GM21447 (cell line): ENCODE measurements around the gene SYS1.

Source experiments
- ATAC-seq: cut with Tn5 transposase; IDR thresholded peaks from one replicate; pipeline ENCODE4 v1.9.1; 2021; ENCODE audit not compliant: unreplicated experiment

SYS1 gene

DNA sequence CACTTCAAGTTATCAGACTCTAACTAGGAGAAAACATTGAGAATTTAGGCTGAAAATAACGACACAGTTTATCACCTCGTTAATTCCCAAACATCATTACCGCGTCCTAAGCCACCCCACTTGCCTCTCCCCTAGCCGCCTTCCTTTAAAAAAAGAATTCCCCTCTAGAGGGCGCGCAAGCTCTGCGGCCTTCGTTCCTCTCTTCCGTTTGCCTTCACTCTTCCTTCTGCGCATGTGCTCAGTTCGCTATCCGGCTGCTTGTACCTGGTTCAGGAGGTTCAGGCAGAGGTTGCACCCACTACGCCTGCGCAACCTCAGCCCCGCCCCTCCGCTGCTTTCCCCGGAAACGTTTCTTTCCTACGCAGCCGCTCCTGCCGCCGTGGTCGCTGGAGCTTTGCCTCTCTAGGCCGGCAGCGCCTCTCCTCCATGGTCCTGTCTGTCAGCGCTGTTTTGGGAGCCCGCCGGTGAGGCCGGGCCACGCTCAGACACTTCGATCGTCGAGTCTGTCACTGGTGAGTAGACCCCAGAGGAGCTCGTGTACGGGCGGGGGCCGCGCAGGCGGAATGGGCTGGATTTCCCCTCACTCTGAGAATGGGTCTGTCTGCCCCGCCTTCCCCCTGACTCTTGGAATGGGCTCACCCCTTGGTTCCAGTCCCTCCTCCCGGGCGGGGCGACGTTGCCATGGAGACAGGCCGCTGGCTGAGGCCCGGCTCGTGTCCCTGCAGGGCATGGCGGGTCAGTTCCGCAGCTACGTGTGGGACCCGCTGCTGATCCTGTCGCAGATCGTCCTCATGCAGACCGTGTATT lies at the start of gene SYS1:
Gene SYS1 (plus strand): TSS at position 353 of the 807 bp plus-strand sequence. CDS start 376 bp downstream, at position 729.
- ATAC-seq: peak; percentile 81

DNA sequence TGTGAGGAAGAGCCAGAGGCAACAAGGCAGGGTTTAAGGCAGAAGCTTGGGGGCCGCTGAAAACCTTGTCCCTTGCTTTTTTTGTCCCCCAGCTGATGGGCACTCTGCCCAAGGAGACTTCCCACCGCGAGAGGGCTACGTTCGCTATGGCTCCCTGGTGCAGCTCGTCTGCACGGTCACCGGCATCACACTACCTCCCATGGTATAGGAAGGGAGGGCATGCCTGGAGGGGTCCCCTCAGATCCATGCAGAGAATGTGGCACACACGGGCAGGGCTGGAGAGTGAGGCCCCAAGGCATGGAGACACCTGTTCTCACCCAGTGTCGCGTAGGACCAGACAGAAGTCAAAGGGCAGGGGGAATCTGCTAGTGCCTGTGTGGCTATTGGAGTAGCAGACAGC lies 49.0 kb upstream of the SYS1 start:
- ATAC-seq: no peak

DNA sequence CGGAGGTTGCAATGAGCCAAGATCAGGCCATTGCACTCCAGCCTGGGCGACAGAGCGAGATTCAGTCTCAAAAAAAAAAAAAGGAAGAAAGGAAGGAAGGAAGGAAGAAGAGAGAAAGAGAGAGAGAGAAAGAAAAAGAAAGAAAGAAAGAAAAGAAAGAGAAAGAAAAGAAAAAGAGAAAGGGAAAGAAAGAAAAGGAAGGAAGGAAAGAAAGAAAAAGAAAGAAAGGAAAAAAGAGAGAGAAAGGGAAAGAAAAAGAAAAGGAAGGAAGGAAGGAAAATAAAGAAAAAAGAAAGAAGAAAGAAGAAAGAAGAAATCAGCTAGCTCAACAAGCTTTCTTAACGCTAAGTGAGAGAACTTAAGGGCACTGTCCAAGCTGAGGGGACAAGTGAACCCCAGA lies 47.3 kb upstream of the SYS1 start:
- ATAC-seq: no peak

DNA sequence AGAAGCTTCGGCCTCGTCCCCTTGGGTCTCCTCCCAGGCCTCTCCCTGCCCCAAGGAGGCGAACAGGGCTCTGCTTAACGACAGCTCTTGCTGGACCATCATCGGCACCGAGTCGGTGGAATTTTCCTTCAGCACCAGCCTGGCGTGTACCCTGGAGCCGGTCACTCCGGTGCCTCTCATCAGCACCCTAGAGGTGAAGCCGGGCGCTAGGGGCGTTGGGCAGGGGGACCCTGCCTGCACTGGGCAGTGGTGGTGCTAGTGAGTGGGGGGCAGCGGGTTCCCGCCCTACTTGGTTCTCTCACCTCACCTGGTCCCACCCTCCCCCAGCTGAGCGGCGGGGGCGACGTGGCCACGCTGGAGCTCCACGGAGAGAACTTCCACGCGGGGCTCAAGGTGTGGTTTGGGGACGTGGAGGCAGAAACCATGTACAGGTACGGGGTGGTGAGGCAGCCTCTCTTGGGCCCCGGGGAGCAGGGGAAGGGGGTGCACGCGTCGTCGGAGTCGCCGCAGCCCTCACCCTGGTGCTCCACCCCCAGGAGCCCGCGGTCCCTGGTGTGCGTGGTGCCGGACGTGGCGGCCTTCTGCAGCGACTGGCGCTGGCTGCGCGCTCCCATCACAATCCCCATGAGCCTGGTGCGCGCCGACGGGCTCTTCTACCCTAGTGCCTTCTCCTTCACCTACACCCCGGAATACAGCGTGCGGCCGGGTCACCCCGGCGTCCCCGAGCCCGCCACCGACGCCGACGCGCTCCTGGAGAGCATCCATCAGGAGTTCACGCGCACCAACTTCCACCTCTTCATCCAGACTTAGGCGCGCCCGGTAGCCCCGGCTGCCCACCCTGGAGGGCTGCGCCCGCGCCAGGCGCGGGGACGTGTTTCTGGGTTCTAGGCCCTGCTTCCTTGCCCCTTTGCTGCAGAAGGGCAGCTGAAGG lies 46.5 kb upstream of the SYS1 start:
- no peak for ATAC-seq

DNA sequence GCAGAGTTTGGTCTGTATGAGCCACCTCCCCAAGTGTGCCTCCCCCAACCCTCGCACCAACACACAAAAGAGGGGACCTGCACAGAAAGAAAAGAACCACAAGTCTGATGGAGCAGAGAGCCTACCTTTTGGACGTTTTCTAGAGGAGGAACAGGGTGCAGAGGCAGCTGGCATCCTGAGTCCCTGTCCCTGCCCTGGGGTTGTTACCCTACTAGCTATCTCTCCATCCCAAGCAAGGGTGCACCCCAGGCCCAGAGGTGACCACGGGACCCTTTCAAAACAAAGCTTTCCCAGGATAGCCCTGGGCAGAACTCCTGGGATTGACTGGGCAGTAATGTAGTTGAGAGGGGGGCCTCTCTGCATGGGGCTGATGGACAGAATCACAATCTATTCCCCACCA lies 45.1 kb upstream of the SYS1 start:
- ATAC-seq: no peak

DNA sequence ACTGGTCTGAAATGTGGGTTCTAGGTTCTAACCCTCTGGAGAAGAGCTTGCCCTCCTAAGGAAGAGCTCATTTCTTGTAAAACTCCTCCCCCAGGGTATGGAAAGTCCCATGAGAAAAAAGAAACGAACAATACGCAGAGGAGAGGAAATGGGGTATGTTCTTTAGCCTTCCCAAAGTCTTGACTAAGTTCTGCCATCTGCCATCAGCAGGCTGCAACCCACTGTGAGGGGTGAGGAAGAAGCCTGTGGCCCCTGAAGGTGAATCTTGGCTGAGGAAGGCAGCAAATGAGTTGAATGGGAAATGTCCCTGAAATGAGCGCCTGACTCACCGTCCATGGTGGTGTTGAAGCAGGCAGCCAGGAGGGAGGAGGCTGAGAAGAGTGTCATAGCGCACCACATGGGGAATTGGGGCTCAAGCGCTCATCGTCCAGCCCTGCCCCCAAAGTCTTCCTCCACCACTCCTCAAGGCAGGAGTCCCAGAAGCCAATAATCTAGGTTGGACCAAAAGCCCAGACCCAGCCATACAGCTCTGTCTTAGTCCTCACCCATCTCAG lies 44.5 kb upstream of the SYS1 start:
- ATAC-seq: no peak

DNA sequence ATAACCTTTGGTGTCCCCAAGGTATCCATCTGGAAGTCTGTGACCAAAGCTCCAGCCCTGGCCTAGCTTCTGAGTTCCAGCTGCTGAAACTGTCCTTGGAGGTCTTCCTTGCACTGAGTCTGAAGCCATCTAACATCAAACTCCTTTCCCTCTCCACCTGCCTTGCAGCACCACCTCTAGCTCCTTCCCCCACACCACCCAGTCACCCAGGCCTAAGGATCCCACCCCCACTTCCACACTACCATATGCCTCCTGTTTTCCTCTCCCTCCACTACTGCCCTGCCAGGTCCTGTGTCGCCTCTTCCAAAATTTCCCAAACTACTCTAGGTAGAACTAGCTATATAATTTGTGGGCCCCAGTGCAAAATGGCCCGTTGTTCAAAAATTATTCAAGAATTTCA lies 44.0 kb upstream of the SYS1 start:
- ATAC-seq: no peak

DNA sequence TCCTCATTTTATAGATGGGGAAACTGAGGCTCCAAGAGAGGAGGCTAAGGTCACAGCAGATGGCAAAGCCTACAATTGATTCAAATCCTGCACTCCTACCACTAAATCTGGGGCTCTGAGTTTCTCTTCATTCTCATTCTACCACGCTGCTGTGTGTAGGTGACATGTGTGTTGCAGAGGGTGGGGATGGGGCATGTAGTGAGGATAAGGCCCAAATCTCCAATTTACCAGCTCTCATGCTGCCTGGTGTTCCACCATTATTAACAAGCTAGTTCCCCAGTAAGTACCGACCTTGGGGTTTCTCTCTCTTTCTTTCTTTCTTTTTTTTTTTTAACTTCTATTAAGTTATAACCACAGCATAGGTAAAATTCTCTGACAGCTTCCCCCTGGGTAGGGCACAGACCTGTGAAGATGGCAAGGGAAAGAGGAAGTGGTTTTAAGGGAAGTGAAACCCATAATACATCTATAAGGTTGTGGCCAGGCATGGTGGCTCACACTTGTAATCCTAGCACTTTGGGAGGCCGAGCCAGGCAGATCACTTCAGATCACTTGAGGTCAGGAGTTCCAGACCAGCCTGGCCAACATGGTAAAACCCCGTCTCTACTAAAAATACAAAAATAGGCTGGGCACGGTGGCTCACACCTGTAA lies 41.9 kb upstream of the SYS1 start:
- ATAC-seq: no peak

DNA sequence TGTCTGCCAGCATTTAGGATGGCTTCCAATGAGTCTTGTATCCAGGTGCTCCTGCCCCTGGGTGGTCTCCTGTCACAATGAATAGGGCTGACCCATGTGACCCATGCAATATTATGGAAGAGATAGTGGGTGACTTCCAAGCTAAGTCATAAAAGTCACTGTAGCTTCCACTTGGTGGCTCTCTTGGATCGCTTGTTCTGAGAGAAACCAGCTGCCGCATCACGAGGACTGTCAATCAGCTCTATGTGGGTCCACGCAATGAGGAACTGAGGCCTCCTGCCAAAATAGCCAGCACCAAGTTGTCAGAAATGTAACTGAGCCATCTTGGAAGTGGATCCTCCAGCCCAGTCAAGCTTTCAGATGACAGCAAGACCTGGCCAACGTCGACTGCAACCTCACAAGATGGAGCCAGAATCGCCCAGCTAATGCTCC lies 40.0 kb upstream of the SYS1 start:
- ATAC-seq: no peak

DNA sequence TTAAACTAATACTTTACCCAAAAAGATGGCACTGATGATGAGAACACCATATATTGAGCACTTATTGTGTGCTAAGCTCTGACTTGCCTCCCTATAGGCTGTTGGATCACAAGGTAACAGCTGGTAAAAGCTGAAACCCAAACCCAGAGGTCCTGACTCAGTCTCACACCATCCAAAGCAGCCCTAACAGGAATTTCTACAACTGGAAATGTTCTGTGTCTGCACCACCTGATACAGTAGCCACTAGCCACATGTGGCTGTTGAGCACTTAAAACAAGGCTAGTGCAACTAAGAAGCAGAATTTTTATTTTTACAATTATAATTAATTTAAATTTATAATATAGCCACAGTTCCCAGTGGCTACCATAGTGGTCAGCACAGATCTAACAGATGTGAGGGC lies 39.2 kb upstream of the SYS1 start:
- no peak for ATAC-seq

DNA sequence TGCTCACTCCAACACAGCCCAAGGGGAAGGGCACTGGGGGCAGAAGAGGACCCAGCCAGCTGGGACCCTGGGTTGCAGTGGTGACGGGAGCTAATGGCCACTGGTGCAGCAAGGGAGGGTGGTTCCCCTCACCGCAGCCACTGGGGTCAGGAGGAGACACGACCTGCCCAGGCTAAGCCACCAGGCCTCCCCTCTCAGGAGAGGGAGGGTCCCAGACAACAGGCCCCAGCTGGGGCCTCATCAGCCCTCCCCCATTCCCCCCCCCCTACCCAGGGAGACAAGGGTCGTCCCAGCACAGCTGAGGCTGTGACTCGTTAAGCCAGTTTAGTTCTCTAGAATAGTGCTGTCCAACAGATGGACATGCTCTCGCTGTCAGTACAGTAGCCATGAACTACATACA lies 37.6 kb upstream of the SYS1 start:
- no peak for ATAC-seq

DNA sequence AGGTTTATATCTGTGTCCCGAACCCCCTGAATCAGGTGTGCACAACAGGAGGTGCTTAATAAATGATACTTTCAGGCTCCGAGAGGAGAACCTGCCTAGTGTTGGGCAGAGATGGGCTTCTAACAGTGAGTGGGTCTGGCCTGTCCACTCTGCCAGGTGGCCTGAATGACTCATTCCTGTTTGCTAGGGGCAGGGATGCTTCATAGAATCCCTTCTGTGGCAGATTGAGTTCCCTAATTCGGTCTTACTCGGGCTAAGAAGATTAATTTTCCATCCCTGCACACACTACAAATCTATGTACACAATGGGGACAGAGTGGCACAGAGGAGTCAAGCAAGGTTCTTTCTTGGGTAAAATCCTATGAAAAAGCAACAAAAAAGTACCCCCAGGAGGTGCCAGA lies 34.5 kb upstream of the SYS1 start:
- ATAC-seq: no peak

DNA sequence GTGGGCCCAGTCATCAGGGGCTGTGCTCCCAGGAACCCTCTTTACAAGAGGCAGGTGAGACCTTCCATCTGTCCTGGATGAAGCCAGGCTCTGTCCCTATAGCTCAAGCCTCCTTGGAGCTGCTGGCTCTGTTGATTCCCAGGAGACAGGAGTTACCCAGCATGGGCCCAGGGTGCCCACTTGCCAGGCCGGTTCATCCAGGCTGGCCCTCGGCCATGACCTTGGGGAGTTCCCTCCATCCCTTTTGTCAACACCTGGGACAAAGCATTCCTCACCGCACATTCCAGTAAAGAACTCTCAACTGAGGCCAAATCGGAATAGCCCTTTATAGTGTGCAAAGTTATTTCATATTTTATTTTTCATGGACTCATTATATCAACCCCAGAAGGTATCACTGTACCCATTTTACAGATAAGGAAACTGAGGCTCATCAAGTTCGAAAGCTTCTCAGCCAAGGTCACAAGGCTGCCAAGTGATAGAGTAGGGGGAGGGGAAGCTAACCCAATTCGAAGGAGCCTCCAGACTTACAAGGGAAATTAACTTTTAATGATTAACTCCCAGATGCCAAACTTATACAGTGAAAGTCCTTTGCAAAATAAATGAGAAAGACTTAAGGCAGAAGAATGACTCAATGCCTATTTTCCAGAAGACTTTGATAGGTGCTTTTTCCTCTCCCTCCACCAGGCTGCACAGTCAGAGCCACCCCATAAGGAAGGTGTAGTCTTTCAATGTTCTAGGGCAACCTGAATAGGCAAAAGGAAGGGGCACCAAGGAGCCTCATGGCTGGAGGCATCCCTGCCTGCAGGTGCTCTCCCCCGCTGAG lies 33.2 kb upstream of the SYS1 start:
- no peak for ATAC-seq

DNA sequence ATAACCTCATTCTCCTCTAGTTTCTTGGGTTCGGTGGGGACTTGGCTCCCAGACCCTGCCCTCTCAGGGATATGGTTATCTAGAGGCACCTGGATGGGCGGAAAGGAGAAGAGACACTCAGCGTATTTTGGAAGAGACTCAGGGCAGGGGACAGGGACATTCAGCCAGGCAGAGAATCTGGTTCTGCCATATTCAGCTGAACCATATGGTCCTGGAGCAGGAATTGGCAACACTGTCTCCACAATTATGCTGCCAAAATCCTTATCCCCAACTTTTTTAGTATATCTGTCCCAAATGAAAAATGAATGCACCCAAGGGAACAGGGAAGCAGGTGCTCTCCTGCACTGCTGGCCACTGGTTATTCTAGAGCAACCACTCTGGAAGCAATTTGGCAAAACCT lies 32.5 kb upstream of the SYS1 start:
- ATAC-seq: no peak

DNA sequence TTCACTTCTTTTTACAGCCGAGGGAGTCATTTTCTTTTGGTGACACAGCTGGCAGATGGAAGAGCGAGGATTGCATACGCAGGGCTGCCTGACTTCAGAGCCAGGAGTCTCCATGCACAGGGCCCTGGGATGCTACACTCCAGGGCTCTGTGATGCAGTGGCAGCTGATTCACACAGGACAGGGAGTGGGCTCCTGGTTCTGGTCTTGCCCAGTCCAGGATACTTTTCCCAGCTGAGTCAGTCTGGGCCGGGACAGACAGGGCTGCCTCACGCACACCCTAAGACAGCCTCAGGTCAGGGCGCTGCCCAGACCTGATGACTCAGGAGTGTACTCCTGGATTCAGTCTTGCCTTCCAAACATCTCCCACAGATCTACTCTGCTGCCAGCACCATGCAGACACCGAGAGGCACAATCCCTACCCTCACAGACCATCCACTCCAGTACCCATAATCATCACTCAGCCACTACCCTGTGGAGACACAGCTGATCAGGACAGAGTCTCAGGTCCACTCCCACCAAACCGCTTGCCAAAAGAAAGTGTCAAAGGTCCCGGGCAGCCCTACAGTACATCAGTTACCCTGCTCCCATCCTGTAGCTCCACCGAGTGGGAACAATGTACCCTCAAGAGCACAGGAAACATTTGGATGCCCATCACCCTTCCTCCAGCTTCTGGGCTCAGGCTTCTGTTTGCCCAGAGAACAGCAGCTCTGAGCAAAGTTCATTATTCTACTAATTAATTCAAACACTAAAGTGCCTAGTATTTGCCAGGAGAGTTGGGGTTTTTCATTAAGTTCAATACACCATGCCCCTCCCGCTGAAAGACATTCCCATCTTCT lies 26.2 kb upstream of the SYS1 start:
- no peak for ATAC-seq

DNA sequence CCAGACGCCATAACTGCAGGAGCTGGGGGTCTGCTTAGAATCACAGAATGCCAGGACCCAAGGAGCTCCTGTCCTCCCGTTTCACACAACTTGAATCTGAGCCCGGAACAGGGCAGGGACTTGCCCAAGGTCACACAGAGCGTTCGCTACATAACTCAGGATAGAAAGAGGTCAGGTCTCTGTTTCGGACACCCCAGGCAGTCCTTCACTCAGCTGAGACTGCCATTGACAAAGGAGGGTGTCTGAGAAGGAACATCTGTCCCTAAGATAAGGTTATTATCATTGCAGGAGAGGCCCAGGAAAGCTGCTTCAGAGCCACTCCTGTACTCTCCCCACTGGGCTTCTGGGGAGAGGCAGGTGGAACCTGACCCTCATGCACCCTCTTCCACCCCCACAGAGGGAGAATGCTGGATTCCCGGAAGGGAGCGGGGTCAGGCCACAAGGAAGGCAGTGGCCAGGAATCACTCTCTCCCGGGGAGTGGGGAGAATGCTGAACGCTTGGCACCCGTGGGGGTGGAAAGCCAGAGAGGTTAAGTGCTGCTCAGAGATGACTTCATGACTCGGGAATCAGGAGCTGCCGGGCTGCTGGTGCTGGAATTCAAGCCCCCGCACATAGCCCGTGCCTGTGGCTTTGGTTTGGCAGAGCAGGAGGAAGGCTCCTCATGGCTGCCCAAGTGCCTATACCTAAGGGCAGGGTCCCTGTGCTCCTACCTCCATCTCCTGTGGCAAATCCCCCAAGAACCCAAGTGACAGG lies 25.4 kb upstream of the SYS1 start:
- no peak for ATAC-seq

DNA sequence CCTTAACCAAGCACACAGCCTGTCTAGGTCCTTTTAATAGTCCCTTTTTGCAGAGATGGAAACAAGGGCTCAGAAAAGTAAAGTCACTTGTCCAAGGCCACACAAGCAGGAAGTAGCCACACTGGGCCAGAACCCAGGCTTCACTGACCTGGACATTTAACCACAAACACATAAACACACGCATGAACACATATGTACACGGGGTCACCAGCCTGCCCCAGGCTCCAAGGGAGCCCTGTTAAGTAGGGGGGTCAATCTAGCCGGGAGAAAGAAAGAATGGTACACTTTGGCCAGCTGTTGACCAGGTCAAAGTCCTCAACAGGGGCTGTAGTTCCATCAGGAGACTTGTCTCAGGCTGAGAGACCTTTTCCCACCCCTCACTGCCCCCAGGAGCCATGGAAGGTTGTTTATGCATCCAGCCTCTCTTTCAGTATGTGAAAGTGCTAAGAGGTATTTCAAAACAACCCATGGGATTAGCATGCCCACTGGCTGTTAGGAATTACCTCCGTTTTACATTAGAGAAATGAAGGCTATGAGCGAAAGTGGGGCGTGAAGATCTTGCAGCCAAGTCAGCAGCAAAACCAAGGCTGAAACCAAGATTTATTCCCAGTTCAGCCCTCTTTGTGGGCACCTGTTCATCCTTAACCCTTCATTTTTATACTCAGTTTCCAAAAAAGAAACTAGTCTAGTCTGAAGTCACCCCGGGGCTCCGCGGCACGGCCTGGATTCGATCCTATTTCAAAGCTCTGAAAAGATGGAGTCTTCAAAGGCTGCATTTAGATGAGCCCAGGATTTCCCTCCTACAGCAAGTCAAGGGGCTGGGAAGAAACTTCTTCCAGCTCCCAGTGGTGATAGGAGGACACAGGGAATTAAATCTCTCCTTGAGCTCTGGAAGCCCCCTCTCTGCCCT lies 24.6 kb upstream of the SYS1 start:
- no peak for ATAC-seq

DNA sequence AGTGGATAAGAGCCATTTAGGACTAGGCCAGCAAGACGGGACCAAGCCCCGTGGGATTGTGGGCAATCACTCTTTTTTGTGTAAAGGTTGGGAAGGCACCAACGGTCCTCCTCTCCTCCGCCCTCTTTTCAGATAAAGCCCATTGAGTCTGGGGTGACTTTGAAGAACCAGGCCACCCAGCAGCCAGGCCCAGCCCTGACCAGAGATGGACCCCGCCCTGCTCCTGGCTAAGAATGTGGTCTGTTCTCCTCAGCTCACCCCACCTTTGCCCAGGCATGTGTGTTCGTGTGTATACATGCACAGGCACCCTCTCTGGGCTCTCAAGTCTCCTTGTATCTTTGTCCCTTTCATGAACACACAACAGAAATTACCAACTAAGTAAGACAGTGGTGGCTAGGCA lies 23.9 kb upstream of the SYS1 start:
- no peak for ATAC-seq
